ENCODE results near the gene COL25A1.
"Not testable (repeated sequence)": the region's sequence is repeated elsewhere in the genome, so short reads cannot be mapped to it uniquely, and the experiment has no call there.

Gene COL25A1

GRCh38 chr4:109166586-109166985 lies 135.9 kb downstream of the COL25A1 start:
- no peak for DNase-seq

DNA sequence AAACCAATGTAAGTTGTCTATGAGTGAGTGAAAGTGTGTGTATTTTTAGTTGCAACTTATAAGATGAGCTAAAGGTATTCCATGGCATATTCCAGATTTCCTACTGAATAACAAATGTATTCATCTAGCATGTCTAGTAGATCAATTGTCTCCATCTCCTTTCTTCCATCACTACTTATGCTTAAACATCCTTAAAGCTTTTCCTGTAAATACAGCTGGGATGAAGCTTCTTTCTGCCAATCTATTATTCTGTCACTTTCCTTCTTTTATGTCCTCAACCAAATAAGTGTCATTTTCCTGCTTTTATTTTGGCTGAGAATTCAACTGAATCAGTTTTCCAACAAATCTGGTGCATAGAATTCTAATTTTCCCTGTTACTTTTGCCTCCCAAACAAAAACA lies 136.3 kb downstream of the COL25A1 start:
- no peak for DNase-seq

DNA sequence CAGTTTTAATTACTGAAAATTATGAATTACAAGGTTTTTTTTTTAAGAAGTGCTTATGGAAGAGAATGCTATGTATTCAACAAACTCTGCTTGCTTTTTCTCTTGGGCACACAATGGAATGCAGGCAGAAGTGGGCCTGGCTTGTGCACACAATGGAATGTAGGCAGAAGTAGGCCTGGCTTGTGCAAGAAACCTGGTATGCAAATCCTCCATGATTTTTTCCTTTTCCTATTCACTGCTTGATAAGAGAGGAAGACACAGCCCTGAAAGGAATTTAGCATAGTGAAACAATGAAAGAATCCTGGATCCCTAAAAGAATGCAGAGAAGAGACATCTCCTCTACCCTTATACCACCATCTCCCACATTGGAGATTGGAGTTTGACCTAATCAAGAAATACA lies 138.4 kb downstream of the COL25A1 start:
- no peak for DNase-seq

DNA sequence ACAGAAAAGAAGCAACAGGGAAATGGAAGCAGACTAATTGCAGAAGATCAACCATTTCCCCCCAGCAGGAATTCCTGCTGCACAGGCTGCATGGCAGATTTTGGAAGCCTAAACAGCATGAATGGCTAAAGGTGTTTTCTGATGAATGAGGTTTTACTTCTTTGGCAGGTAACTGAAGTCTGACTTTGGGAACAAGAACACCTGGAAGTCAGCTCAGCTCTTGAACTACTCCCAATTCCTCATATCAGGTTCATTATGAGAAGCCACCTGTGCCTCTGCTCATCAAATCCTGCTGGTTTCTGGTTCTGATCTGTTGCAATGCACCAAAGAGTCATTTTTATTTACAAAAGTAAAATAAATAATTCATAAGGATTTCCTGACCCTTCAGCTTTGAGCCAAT lies 139.0 kb downstream of the COL25A1 start:
- DNase-seq: no peak

- no peak for DNase-seq
Observed at GRCh38 chr4:109162759-109163158, 139.7 kb downstream of the COL25A1 start.

DNA sequence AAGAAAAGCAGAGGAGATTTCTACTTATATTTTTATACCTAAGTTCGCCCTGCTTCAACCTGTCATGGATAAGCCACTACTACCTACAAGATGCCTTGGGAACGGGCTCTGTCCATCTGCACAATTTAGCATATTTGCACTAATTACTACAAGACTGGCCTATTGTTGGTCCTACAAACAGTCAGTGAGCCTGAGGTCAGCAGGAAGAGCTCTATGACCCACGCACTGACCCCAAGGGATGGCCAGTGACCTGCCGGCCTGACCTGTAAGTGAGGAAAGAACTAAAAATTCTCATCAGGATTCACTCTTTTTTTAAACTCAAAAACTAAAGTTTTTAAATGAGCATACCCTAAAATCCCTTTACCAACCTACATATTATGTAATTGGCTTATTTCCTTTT lies 142.0 kb downstream of the COL25A1 start:
- no peak for DNase-seq

- no peak for DNase-seq
Observed at GRCh38 chr4:109157696-109158095, 144.8 kb downstream of the COL25A1 start.

GRCh38 chr4:109157205-109157604 lies 145.3 kb downstream of the COL25A1 start:
- DNase-seq: no peak

DNA sequence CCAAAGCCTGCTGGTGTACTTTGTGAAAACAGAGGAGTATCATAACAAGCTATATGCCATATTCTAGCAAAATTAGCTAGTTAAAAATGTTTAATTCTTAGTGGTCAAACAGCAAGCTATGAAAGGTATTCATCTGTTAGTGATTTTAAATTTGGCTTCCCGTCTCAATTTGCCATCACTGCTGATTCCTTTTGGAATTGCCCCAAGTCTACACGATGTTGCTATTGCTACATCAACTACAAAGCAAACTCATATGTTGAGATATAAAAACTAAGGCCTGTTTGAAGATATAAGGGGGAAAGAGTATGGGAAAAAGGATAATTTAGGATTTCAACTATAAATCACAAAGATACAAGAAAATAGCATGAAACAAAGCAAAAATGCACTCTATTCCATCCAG lies 146.1 kb downstream of the COL25A1 start:
- no peak for DNase-seq

- DNase-seq: no peak
Observed at GRCh38 chr4:109155682-109156283, 146.7 kb downstream of the COL25A1 start.

DNA sequence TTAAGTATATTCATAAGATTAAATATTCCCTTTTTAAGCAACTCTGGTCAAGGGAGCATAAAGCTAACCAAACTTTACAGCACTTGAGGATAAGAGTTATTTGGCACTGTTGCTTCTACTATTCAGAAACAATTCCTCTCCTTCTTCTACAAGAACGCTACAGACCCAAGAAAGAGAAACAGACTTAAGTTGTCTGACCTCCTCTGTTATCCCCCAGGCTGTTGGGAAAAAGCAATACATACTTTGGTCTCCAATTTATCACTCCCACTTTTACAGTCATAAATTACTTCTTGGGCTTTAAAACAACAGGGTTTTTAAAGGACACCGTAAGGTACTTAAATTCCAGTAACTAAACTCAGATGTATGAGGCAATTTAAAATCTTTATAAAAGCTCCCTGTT lies 147.4 kb downstream of the COL25A1 start:
- DNase-seq: no peak

GRCh38 chr4:109154424-109154823 lies 148.0 kb downstream of the COL25A1 start:
- DNase-seq: no peak

DNA sequence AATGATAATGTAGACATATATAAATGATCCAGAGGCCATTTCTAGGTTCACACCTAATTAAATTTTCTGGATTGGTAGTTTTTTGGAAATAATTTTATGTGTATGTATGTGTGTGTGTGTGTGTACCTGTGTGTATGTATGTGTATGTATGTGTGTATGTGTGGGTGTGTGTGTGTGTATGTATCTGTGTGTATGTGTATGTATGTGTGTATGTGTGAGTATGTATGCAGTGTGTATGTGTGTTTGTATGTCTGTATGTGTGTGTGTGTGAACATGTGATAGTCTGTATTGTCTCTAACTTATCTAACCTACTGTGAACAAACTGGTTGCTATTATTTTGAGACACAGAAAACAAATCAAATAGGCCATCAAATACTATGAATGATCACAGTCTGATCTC lies 152.6 kb downstream of the COL25A1 start:
- no peak for DNase-seq

DNA sequence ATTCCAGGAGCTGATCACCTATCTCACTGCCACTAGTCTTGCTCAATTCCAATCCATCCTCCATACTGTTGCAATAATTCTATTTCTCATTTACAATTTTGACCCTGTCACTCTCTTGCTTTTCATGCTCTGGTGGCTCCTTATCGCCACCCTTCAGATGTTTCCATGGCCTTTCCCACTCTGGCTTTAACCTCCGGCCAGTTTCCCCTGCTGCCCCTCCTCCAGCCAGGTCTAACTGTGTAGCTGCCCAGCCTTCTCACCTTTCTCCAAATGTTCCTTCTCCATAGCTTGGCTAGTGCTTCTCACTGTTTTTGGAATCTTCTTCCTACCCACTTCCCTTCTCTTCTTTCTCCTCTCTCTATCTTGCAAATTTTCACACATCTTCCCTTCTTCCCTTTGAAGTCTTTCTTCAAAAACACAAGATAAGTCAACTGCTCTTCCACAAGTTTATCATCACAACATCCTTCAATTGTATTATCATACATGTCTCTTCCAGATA lies 153.8 kb downstream of the COL25A1 start:
- DNase-seq: no peak

- no peak for DNase-seq
Observed at GRCh38 chr4:109147135-109147534, 155.3 kb downstream of the COL25A1 start.

- no peak for DNase-seq
Observed at GRCh38 chr4:109146499-109146898, 156.0 kb downstream of the COL25A1 start.

DNA sequence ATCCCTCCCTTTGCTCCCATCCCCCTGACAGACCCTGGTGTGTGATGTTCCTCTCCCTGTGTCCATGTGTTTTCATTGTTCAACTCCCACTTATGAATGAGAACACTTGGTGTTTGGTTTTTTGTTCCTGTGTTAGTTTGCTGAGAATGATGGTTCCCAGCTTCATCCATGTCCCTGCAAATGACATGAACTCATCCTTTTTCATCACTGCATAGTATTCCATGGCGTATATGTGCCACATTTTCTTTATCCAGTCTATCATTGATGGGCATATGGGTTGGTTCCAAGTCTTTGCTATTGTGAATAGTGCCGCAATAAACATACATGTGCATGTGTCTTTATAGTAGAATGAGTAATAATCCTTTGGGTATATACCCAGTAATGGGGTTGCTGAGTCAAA lies 164.3 kb downstream of the COL25A1 start:
- DNase-seq: not testable (repeated sequence)

DNA sequence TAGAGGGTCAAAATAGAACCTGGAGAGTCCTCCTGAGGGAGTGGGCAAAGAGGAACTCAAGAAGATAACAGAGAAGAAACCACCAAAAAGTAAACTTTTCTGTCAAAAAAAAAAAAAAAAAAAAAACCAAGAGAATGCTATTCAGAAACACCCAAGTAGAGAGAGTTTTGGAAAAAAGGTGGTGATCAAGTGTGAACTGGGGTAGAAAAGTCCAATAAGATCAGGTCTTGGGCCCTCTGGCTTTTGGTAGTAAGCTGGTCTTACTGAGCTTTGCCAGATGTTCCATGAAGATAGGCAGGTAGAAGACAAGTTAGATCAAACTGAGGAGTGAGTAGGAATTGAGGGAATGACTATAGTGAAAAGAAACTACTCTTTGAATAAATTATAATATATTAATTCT lies 167.5 kb downstream of the COL25A1 start:
- DNase-seq: no peak

GRCh38 chr4:109134268-109134667 lies 168.2 kb downstream of the COL25A1 start:
- DNase-seq: no peak

DNA sequence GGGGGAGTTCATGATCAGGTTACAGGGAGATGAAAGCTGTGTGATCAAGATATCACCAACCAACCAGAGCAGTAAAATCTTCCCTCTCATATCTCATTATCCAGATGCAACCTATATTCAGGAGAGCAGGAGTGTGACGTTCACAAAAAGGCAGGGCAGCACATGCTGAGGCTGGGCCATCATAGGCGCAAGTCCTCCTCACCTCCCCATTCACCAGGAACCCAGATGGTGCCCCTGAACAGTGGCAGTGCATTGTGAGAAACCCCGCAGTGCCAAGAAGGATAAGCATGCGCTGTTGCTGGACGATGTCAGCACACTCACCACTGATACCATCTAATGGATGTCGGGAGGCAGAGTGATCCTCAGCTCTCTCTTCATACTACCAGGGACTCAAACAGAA lies 170.9 kb downstream of the COL25A1 start:
- no peak for DNase-seq

DNA sequence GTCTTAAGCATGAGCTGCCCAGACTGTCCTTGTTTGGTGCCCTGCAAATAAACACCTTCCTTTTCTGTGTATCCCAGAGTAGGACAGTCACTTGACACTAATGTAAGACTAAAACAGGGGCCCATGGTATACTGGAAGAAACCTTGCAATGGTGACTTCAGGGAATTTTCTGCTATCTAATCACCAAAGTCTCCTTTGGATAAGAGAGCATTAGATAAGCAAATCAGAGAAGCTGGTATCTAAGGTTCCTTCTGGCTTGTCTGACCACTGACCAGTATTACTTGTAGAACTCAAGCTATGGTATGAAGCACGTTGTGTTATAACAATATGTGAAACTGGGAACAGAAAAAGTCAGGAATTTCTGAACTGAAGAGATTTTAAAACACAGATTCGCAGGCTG lies 173.9 kb downstream of the COL25A1 start:
- DNase-seq: no peak

DNA sequence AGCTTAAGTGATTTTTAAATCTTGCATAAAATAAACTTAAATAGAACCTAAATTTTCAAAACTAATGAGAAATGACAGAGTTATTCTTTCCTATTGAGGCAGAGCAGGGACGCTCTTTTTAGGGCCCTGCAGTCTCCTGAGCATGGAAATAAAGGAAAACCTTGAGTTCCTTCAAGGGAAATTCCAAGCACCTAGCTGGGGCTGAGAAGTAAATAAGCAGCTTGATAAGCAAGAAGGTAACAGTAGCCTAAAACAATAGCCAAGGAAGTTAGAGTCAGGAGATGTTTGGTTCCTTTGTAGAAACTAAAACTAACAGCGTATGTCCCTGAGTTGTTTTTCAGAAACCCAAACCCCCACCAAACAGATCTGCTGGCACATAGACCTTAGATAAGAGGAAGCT lies 174.6 kb downstream of the COL25A1 start:
- DNase-seq: no peak

DNA sequence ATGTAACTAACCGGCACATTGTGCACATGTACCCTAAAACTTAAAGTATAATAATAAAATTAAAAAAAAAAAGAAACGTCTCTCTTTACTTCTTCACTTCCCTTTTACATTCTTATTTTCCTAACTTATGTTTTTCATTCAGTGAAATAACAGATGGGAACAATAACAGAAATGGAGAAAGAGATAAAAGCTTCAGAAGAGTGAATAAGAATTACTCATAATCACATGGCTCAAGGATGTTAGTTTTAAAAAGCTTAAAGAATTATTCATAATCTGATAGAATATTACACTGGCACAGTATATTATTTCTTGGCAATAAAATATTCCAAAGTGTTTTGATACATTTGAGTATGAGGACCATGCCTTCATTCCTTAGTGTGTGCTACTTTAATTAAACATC lies 175.6 kb downstream of the COL25A1 start:
- no peak for DNase-seq

GRCh38 chr4:109125084-109125483 lies 177.4 kb downstream of the COL25A1 start:
- DNase-seq: no peak

DNA sequence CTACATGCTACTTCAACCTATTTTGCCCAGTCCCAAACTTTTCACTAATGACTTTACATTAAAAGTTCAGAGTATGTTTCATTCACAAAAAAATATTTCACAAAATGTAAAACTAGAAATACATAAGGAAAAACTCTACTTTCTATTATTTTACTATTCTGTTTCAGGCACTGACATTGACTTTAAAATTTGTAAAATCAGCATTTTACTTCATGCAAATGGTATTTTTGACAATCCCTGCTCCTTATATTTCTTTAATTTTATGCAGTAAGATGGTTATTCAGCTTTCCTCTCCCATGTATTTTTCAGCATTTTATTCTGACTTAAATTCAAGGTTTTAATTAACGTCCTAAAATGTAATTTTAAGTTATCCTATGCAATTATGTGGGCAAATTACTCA lies 178.5 kb downstream of the COL25A1 start:
- DNase-seq: no peak
